ENCODE measurements around the gene BRD2.

DNA sequence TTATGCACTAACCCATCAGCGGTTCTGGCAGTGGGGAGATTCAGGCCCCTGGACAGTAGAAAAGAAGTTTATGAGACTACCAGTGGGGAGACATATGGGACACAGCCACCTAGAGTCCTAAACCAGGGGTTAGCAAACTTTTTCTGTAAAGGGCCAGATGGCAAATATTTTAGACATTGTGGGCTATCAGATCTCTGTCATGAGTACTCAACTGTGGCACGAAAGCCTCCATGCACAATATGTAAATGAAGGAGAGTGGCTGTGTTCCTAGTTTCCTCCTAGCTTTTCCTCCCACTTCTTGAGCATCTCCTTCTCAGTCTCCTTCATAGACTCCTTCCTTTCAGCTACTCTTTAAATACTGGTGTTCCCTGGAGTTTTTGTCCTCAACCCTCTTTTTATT lies 12.2 kb upstream of the BRD2 start:
- TF ChIP-seq POLR2A (IDR thresholded peaks at IDR 0.05; ENCODE audit: low read length) = no peak
- no peak for TF ChIP-seq GATA1 (IDR thresholded peaks at IDR 0.05; ENCODE audit: low read depth, low read length)

All from erythroblast (primary cell).